NCI-H1694 (cell line): ENCODE measurements around the gene SUPT20H.
"Not testable (repeated sequence)": the region's sequence is repeated elsewhere in the genome, so short reads cannot be mapped to it uniquely, and the experiment has no call there.

Experiments
- DNase-seq: peaks from one replicate; lab custom pipeline; 2025; lab: John Stamatoyannopoulos, UW

The SUPT20H gene

GRCh38 chr13:37069597-37070103 lies 10.2 kb upstream of the SUPT20H start:
- DNase-seq = no peak

DNA sequence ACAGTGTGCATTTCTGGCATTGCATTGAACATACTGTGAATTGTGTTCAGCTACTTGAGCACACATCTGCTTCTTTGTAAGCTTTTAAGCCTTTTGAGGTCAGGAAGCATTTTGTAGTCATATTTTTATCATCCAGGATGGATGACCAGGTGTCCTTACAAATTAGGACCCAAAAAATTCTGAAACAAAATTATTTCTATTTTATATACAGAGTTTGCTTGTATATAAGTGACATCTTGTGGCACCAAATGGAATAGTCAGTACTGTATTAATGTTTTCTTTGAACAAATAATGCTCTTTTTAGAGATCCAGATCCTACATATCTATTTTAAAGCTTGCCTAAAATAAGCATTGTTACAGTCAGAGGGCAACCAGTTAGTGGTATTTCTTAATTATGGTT lies 9.5 kb upstream of the SUPT20H start:
- DNase-seq = no peak

GRCh38 chr13:37067874-37068273 lies 8.4 kb upstream of the SUPT20H start:
- DNase-seq = no peak

DNA sequence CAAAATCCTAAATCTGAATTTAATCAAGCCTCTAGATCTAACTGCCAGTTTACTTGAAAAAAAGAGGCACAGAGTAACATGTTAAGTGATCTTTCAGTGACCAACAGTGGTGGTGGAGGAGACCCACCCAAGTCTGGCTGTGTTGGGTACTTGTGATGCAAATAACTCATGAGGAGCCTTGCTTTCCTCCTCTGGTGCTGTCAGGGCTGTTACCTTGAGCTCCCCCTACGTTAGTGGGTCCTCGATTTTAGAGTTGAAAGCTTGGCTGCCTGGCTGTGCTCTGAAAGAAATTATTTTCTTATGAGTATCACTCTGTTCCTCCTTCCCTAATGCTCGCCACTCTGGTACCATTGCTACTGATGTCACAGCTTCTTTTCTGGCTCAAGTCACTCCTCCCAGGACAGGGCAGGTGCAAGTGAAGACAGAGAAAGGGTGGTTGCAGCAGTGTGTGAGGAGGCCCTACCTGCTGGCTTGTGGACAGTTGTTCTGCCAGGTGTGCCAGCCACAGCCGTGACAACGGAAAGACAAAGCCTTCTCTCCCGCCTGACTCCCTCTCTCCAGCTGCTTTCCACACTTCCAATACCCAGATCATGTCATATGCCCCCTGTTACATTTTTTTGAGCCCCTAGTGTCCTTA lies 6.5 kb upstream of the SUPT20H start:
- DNase-seq = no peak

GRCh38 chr13:37059848-37060192 lies 332 bp upstream of the SUPT20H start:
- DNase-seq = no peak

GRCh38 chr13:37056228-37056627 lies 3.3 kb downstream of the SUPT20H start:
- DNase-seq = not testable (repeated sequence)

DNA sequence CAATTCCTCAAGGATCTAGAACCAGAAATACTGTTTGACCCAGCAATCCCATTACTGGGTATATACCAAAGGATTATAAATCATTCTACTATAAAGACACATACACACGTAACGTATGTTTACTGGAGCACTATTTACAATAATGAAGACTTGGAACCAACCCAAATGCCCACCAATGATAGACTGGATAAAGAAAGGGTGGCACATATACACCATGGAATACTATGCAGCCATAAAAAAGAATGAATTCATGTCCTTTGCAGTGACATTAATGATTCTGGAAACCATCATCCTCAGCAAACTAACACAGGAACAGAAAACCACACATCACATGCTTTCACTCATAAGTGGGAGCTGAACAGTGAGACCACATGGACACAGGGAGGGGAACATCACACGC lies 6.4 kb downstream of the SUPT20H start:
- not testable (repeated sequence) for DNase-seq

DNA sequence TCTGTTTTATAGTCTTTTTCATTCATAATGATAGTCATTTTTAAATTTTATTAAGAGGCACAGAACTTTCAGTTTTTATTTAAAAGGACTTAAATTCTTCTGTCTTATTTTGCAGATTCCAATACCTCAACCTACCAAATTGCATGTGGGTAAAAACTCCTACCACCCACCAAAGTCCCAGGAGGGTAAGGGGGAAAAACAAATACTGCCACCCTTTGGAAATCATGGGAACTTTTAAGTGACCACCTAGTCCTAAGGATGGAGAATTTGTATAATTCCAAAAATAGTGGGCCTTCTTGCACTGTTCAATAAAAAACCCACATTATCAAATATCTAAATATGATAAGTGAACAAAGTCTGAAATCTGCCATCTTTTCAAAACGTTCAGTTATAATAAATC lies 9.7 kb downstream of the SUPT20H start:
- DNase-seq = no peak

- DNase-seq = no peak
Observed at GRCh38 chr13:37047846-37048245, 11.6 kb downstream of the SUPT20H start.

DNA sequence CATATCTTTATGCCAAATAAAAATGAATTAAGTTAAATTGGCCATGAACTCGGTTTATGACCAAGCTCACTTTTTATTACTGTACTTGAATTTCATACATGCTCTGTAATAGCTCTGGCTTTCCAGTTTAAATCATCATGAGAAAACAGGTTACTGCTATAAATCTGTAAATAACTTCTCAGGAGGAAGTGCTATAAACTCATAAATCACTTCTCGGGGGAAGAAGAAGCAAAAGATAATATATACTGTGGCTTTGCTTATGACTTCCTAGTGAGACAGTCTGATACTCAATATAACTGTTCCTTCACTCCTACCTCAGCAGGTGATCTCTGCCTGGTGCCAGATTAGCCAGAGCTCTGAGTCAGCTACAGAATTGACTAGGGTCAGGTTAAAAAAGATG lies 12.5 kb downstream of the SUPT20H start:
- no peak for DNase-seq

DNA sequence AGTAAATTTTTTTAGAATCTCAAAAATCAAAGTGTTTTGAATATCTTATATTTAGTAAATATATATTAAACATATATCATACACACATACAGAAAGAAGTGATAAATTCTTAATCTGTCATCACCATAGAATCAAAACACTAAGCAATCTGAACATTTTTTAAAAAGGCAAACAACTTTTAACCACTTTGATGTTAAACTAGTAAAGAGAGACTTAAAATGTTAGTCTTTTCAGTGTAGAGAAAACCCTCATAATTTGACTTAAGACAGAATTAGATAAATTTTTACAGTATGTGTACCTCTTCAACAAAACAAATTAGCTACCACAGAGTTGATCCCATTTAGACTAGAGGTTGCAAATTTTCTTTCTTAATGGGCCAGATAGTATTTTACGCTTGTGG lies 13.4 kb downstream of the SUPT20H start:
- DNase-seq = no peak

DNA sequence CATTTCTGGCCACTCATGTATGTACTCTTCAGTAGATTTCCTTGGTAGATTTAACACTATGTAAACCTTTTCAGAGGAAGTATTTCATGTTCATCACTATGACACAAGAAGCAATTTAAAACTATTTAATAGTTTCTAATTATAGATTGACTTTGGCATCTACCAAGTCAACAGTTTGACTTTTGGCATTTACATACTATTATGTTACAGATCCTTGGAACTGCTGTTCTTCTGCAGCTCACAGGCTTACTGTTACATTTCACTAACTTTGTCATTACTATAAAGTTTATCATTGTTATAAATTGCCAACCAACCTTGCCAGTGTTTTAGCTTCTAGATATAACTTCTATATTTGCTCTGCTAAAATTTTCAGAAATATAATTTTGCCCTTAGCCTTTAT lies 18.7 kb downstream of the SUPT20H start:
- DNase-seq = no peak

DNA sequence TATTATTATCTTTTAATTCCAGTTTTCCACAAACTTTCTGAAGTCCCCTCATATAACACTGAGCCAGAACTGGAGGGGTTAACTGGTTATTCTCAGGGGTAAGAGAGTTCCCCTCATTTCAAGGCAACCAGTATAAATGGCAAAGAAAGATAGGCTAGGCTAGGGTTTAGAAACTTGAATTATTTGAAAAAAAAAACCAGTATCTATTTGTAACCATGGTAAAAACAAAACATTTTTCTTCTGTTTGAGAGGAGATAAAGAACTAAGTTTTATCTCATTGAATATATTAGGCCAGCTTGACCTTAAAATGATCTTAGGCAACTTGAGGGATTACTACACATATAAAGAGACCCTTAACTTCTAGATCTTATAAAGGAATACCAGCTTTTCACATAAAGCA lies 19.6 kb downstream of the SUPT20H start:
- no peak for DNase-seq

DNA sequence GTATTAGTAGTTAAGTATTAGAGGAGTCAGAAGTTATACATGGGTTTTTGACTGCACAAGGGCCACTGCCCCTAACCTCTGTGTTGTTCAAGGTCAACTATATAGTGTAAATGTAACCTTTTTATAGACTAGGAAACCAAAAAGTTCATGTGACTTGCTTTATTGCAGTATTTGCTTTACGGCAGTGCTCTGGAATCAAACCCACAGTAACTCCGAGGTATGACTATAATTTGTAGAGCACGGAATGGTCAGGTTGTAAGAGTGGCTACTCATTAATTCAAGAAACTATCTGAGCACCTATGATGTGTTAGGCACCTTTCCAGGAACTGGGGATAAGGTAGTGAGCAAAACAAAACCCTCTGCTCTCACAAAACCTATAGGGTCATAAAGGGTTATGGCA lies 22.2 kb downstream of the SUPT20H start:
- no peak for DNase-seq

GRCh38 chr13:37029617-37030016 lies 29.9 kb downstream of the SUPT20H start:
- no peak for DNase-seq

- no peak for DNase-seq
Observed at GRCh38 chr13:37027639-37028038, 31.8 kb downstream of the SUPT20H start.

GRCh38 chr13:37026771-37027170 lies 32.7 kb downstream of the SUPT20H start:
- no peak for DNase-seq

DNA sequence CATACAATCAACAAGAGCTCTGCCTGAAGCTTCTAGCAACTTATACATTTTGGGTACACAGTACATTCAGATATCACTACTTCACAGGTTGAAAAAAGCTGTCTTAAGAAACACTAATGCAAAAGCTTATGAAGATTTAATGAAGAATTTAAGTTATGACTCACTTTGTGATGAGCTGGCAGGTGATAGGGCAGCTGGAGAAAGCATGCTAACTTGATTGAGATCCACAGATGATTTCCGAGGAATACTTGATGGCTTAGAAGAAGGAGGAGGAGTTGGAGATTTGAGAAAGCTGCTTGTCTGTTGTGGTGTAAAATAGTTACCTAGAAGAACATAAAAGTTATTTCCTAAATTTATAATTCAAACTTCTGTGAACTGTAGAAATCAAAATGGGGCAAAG lies 35.6 kb downstream of the SUPT20H start:
- no peak for DNase-seq

DNA sequence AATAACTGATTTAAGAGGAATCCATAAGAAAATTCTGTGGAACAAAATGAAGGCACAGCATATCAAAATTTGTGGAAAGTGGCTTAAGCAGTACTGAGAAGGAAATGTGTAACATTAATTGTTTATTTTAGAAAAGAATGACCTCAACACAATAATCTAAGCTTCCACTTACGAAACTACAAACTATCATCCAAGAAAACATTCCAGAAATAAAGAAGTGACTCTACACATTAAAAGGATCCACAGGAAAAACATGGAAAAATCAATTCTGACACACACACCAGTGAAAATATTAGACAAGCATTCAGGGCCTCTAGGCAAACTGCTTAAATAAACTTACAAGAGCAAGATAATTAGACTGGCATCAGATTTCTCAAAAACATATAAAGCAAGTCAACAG lies 44.9 kb downstream of the SUPT20H start:
- no peak for DNase-seq

DNA sequence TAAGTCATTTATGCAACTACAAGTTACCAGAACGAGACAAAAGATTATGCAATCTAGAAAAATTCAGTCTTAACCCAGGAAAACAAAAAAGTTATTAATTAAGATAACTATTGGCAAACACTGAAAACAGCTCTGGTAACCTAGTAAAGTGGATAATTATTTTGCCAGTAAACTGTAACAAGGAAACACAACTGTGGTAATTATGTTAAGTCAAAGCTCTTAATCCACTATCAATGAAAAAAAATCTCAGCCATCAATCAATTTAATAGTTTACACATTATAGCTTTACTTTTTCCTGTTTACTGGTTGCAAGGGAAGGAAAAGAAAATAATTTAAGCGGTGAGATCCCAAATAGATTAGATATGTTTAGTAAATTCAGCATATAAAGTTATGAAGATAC lies 47.7 kb downstream of the SUPT20H start:
- no peak for DNase-seq

GRCh38 chr13:37011002-37011401 lies 48.5 kb downstream of the SUPT20H start:
- DNase-seq = no peak

DNA sequence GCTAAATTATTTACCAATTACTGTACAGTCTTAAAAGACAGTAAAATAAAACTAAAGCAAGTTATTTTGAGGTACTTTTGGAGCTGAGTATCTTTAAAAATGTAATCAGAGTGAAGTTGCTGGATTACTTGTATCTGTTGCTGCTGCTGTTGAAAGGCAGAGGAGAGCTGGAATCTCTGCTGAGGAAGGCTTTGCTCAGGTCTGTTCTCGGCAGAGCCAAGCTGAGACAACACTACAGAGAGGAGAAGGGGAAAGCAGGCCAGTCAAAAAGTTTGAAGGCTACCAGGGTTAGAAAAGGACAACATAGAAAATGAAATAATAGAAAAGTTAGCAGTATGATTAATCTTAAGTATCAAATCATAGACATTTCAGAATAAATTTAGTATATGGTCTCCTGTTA lies 49.1 kb downstream of the SUPT20H start:
- DNase-seq = no peak

DNA sequence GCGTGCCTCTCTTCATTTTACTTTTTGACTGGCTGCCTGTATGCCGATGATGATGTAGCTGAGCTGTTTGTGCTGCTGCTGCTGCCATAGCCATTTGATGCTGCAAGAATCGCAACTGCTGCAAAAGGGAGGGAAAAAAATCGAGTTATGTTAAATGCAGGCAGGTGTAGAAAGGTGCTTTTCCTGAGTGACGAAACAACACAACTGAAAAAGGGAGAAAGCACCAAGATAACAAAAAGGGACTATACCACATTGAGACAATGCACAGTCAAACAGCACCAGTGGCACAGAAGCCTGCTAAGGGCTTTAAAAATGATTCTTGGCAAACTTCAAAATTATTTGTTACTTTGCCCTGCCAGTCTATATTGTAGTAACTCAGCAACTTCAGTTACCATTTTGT lies 49.8 kb downstream of the SUPT20H start:
- DNase-seq = no peak

DNA sequence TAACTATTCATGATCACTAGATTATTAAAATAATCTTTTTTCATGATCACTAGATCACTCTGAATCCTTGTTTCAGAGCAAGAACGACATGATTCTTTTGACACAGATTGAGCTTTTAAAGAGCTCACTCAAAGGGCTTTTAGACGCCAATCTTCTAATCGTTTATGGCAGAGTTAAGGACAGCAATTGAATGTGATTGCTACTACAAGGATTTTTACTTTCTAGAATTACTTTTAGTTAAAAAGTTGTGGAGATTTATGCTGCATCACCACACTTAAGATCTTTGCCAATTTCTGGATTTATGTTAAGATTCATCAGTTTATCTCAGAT lies 57.6 kb downstream of the SUPT20H start:
- no peak for DNase-seq
